DMS79 (cell line): Measurements from ENCODE around the gene SPINK5.

Experiments used
- DNase-seq: peaks from one replicate; lab custom pipeline; 2025; lab: John Stamatoyannopoulos, UW

Gene SPINK5

DNA sequence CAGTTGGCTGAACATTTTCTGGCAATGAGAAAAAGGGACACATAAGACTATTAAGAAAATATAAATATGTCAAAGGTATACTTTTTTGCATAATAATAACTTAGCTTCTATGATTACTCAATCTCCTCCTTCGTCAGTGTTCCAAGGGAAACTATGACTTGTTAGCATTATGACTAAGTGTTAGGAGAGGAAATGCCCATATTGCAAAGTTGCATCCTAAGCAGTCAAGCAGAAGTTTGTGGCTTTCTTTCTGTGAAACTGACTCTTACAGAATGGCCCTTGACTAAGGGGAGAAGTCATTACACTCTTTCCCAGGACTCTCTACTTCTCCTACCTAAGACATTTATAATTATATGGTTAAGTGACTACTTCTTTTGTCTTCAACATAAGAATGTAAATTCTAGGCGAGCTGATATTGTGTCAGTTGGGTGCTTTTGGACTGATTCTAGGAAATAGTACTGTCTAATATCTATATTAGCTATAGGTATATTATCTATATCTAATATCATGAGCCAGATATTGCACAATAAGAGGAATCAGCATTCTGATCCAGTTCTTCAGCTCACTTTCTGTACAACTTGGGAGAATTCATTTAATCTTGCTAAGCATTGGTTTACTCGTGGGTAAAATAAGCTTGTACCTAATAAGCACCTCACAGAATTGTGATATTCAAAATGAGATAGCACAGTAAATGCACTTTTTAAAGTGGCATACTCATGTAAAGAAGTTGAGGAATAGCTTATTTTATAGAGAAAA lies 122.6 kb downstream of the SPINK5 start:
- DNase-seq, result no peak
